ENCODE measurements around the gene CD74.

The CD74 gene

GRCh38 chr5:150409638-150410523 is 2.8 kb downstream of the CD74 start:
- DNase-seq, result peak; percentile 83

GRCh38 chr5:150408231-150408943 is 4.3 kb downstream of the CD74 start:
- no peak for DNase-seq

GRCh38 chr5:150407096-150407720 is 5.5 kb downstream of the CD74 start:
- DNase-seq, result no peak

GRCh38 chr5:150406723-150407095 is 6.0 kb downstream of the CD74 start:
- no peak for DNase-seq

- DNase-seq, result no peak
Measured at GRCh38 chr5:150406103-150406722, 6.5 kb downstream of the CD74 start.

- no peak for DNase-seq
Measured at GRCh38 chr5:150404941-150405816, 7.5 kb downstream of the CD74 start.

- no peak for DNase-seq
Measured at GRCh38 chr5:150404535-150404934, 8.2 kb downstream of the CD74 start.

- no peak for DNase-seq
Measured at GRCh38 chr5:150404121-150404520, 8.6 kb downstream of the CD74 start.

GRCh38 chr5:150402901-150403342 is 9.8 kb downstream of the CD74 start:
- DNase-seq, result no peak

GRCh38 chr5:150402229-150402773 is 10.4 kb downstream of the CD74 start:
- DNase-seq, result no peak

- DNase-seq, result no peak
Measured at GRCh38 chr5:150401376-150402228, 11.1 kb downstream of the CD74 start.

- no peak for DNase-seq
Measured at GRCh38 chr5:150401076-150401375, 11.7 kb downstream of the CD74 start.

GRCh38 chr5:150400316-150401075 is 12.2 kb downstream of the CD74 start:
- DNase-seq, result no peak

GRCh38 chr5:150399524-150400211 is 13.0 kb downstream of the CD74 start:
- no peak for DNase-seq

GRCh38 chr5:150398722-150399523 is 13.8 kb downstream of the CD74 start:
- no peak for DNase-seq

- no peak for DNase-seq
Measured at GRCh38 chr5:150397782-150398721, 14.7 kb downstream of the CD74 start.

GRCh38 chr5:150397146-150397781 is 15.4 kb downstream of the CD74 start:
- DNase-seq, result no peak

All from activated CD4-positive, alpha-beta T cell treated with anti-CD3 and anti-CD28 coated beads, Interleukin-2, amount 50 U/mL, for 16 hours (primary cell).